A549 treated with ZK216348 at 1 μM for 4 hours (cell line): Measurements from ENCODE around the gene ESR1. TPM values are rescaled to one million over a fixed set of nuclear protein-coding genes. Genes with fewer than 3 reads are reported as not detected.

Experiments
- total RNA-seq: library from RNA; stranded (reverse); fragments of 200-300 nt; extraction: Qiagen RNA extraction; gene quantifications from 5 replicates; pipeline ENCODE4 v1.2.3, GENCODE V29; 2022; ENCODE audit warnings: low read depth

The ESR1 gene
- total RNA-seq: not detected in 5 replicates

DNA sequence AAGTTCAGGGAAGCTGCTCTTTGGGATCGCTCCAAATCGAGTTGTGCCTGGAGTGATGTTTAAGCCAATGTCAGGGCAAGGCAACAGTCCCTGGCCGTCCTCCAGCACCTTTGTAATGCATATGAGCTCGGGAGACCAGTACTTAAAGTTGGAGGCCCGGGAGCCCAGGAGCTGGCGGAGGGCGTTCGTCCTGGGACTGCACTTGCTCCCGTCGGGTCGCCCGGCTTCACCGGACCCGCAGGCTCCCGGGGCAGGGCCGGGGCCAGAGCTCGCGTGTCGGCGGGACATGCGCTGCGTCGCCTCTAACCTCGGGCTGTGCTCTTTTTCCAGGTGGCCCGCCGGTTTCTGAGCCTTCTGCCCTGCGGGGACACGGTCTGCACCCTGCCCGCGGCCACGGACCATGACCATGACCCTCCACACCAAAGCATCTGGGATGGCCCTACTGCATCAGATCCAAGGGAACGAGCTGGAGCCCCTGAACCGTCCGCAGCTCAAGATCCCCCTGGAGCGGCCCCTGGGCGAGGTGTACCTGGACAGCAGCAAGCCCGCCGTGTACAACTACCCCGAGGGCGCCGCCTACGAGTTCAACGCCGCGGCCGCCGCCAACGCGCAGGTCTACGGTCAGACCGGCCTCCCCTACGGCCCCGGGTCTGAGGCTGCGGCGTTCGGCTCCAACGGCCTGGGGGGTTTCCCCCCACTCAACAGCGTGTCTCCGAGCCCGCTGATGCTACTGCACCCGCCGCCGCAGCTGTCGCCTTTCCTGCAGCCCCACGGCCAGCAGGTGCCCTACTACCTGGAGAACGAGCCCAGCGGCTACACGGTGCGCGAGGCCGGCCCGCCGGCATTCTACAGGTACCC lies at the start of gene ESR1:
ESR1 (plus strand) TSS at position 170 of the 858 bp plus-strand sequence; CDS start at position 401, 231 bp downstream.

